GM18499 (cell line): ENCODE results near the gene OR6K3.
A peak's percentile ranks its signal among the peaks of the same experiment; 100 is the strongest.
"Not testable (repeated sequence)": the region's sequence is repeated elsewhere in the genome, so short reads cannot be mapped to it uniquely, and the experiment has no call there.

ENCODE experiments used
- ATAC-seq: cut with Tn5 transposase; IDR thresholded peaks from one replicate; pipeline ENCODE4 v1.9.1; 2021; ENCODE audit warnings: moderate number of reproducible peaks; ENCODE audit not compliant: insufficient read depth, unreplicated experiment

OR6K3 gene

GRCh38 chr1:158720620-158721019 lies at the start of gene OR6K3:
Gene OR6K3, minus strand, starts transcription at chr1:158720720. Its CDS starts 2,605 bp downstream, at chr1:158718115.
- no peak for ATAC-seq

- no peak for ATAC-seq
These were observed 33.9 kb upstream of the OR6K3 start, which contains the start of gene OR6K6 for GRCh38 chr1:158754420-158754819. Gene OR6K6, plus strand, starts transcription at chr1:158754720. Its CDS starts 168 bp downstream, at chr1:158754888.

- no peak for ATAC-seq
These were observed 31.7 kb upstream of the OR6K3 start for GRCh38 chr1:158752155-158752712.

- ATAC-seq: no peak
These were observed 15.3 kb upstream of the OR6K3 start for GRCh38 chr1:158735848-158736247.

GRCh38 chr1:158732524-158732923 lies 12.0 kb upstream of the OR6K3 start:
- no peak for ATAC-seq

GRCh38 chr1:158731707-158732106 lies 11.2 kb upstream of the OR6K3 start:
- ATAC-seq: no peak

GRCh38 chr1:158730453-158730852 lies 9.9 kb upstream of the OR6K3 start:
- no peak for ATAC-seq

GRCh38 chr1:158728510-158729225 lies 8.1 kb upstream of the OR6K3 start:
- ATAC-seq: no peak

- ATAC-seq: no peak
These were observed 3.9 kb upstream of the OR6K3 start for GRCh38 chr1:158724442-158724841.

- ATAC-seq: no peak
These were observed 856 bp downstream of the OR6K3 start for GRCh38 chr1:158719664-158720063.

GRCh38 chr1:158717344-158717743 lies 3.2 kb downstream of the OR6K3 start:
- no peak for ATAC-seq

- ATAC-seq: peak; percentile 74
These were observed 4.2 kb downstream of the OR6K3 start for GRCh38 chr1:158716335-158716734.

- no peak for ATAC-seq
These were observed 5.8 kb downstream of the OR6K3 start for GRCh38 chr1:158714754-158715153.

- ATAC-seq: no peak
These were observed 9.4 kb downstream of the OR6K3 start for GRCh38 chr1:158711098-158711497.

- no peak for ATAC-seq
These were observed 14.4 kb downstream of the OR6K3 start for GRCh38 chr1:158706096-158706495.

GRCh38 chr1:158700552-158700951 lies 20.0 kb downstream of the OR6K3 start, which contains the start of gene OR6K2:
Gene OR6K2, minus strand, starts transcription at chr1:158700652. Its CDS starts 0 bp downstream, at chr1:158700652.
- ATAC-seq: no peak

GRCh38 chr1:158694596-158694995 lies 25.9 kb downstream of the OR6K3 start:
- no peak for ATAC-seq

- ATAC-seq: no peak
These were observed 28.2 kb downstream of the OR6K3 start for GRCh38 chr1:158692356-158692755.

GRCh38 chr1:158691907-158692306 lies 28.6 kb downstream of the OR6K3 start:
- ATAC-seq: no peak

- ATAC-seq: not testable (repeated sequence)
These were observed 29.4 kb downstream of the OR6K3 start for GRCh38 chr1:158691149-158691548.

- ATAC-seq: no peak
These were observed 30.6 kb downstream of the OR6K3 start for GRCh38 chr1:158689875-158690274.

GRCh38 chr1:158689110-158689509 lies 31.4 kb downstream of the OR6K3 start:
- no peak for ATAC-seq
